Stimulated activated CD4-positive, alpha-beta T cell treated with anti-CD3 and anti-CD28 coated beads, Interleukin-4, amount 100 ng/mL, for 4 hours (primary cell): ENCODE data around the gene GPR26.
"Not testable (repeated sequence)": the region's sequence is repeated elsewhere in the genome, so short reads cannot be mapped to it uniquely, and the experiment has no call there.

Experiments
- DNase-seq, 2 experiments: peaks; one replicate each; pipeline ENCODE4 v3.0.0-alpha.2; 2020

GPR26 gene

DNA sequence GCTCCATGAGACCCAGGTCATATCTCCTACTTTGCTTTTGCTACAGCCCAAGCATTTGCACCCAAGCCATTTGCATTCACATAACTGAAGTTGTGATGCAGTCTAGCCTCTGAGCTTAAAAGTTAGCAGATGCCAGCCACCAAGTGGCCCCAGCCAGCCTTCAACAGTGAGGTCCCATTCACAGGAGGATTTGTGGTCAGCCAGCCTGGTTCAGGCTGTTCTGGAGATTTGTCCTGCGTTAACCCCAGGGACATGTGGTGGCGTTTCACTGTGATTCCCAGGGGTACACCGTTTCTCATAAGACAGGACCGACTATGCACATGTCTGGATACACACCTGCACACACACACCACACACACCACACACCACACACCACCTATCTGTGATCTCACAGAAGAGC lies 51.2 kb downstream of the GPR26 start:
- no peak for DNase-seq

DNA sequence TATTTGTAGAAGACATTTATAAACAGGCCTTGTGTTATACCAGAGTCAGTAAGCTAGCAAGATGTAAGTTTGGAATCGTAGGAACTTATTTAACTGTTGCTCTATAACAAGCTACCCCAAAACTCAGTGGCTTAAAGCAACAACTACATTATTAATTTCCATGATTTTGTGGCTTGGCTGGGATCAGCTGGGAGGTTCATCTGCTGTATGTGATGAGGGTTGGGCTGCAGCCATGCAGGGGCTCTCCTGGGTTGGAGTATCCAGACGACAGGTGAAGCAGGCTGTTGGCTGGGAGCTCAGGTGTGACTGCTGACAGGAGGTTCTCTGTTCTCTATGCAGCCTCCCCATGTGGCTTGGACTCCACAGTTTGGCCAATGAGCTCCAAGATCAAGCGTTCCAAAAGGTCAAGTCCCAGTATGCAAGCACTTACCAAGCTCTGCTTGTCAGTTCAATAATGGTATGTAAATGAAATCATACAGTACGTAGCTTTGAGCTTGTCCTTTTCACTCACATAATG lies 52.4 kb downstream of the GPR26 start:
- no peak for DNase-seq

DNA sequence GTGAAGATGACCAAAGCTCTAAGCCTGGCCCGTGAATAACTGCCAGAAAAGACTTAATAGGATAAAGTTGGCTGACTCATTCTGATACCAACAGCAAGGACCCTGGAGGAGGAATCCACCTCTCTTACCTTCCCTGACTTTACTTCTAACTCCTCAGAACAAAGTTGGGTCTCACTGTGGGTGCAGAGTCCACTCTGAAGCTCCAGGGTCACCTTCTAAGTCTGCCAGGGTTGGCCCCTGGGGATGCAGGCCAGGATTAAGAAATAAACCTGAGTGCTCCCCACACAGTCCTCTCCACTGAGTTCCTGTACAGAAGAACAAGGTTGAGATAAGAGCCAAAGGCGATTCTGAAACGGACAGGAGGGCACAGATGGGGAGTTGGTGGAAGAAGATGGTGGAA lies 54.4 kb downstream of the GPR26 start:
- no peak for DNase-seq

DNA sequence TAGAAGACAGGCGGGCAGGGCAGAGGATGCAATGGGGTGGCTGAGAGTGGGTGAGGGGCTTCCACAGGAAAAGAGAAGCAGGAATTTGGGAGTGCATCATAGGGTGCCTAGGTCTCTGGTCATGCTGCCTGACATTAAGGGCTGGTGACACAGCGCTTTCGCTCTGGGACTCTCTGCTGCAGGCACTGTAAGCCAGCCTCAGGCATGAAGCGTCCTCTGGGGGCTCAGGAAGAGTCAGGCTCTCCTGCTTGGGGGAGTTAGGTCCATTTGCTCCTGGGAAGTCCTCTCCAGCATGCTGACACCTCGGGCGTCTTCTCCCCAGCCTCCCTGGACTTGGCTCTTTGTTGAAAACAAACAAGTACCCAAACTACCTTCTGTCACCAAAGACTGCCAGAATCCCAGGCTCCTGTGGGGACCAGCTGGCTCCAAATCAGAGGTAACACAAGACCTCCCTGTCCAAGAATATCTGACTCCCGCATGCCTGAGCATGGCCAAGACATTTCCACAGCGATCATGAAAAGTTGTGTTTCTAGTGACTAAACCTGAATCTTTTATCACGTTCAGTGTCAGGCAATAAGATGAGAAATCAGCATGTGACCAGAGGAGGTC lies 55.4 kb downstream of the GPR26 start:
- no peak for DNase-seq

DNA sequence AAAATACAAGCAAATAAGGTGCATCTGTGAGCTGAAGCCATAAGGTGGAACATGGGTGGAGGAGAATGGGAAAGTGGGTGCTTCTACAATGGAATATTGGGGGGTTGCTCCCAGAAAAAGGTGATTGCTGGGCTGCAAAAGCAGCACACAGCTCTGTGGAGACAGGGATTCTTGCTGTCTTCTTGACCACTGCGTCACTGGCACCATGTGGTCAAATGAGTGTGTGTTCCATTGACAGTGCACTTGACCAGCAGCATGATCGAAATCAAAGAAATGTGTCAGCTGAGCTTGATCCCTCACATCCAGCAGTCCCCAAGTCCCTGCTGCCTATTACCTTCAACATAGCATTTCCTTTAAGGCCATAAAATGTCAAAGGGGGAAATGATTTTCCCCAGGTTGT lies 56.2 kb downstream of the GPR26 start:
- DNase-seq: no peak

DNA sequence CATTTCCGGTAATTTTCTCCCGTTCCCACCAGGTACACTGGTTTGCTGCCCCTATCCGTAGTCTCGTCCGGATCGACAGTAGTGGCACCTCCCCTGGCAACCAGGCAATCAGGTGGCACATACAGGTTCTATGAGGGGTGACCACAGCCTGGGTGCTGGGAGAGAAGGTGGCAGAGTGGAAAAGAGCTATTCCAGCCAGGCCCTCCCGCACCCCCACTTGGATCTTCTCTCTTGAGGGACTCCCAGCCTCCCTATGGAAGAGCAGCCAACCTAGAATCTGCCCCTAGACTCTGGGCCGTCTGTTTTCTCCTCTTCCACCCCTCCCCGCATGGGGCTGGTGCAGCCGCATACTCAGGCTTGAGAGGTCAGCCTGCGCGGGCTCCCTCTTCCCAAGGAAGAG lies 58.6 kb downstream of the GPR26 start:
- no peak for DNase-seq

DNA sequence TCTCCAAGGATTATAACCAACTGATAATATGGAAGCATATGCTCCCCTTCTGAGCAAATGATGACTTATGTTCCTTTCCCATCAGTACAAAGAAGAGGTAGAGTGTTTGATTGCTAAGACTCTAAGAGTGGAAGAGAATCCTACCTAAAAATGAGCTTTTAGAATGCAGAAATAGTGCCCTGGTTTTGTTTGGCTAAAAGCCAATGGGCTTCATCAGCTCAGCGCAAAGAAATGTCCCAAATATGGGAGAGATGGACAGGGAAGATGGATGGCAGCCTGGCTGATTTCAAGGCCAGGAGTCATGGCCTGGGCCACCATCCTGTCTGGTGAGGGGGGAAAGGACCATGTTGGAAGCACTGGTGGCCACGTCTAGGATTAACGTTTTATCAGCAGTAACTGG lies 60.2 kb downstream of the GPR26 start:
- DNase-seq: no peak

DNA sequence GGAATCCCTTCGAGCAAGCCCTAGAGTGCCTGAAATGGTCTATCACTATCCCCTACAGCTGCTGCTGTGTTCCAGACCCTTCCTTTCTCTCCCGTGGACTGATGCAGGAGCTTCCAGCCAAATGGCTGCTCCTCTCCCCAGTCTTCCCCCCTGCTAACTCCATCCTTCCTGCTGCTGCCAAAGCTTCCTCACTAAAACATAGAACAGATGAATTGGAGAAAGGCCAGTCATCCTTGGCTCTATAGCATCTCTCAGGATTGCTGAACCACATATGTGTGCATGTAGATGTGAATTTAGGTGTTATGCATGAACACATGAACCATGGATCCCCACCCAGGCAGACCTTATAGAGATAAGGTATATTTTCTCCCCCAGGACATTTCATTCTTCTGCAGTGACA lies 60.7 kb downstream of the GPR26 start:
- no peak for DNase-seq

DNA sequence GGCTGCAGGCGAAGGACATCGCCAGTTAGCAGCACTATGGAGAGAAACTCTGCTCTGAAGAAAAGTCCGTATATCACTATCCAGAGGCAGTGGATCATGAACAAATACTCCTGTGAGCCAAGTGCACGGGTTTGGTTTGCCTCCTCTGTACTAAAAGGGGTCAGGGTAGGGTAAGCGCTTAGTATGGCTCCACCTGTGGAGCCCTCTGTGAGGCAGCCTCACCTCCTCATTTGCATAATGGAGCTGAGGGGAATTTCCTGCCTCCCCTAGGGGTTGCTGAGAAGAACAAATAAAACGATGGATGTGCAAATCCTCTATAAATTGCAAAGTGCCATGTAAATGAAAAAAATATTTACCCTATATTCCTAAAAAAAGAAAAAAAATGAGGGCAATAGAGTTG lies 63.4 kb downstream of the GPR26 start:
- no peak for DNase-seq

DNA sequence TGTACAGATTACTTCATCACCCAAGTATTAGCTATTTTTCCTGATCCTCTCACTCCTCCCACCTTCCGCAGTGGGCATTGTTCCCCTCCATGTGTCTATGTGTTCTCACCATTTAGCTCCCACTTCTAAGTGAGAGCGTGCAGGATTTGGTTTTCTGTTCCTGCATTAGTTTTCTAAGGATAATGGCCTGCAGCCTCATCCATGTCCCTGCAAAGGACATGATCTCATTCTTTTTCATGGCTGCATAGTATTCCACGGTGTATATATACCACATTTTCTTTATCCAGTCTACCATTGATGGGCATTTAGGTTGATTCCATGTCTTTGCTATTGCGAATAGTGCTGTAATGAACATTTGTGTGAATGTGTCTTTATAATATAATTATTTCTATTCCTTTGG lies 70.8 kb downstream of the GPR26 start:
- not testable (repeated sequence) for DNase-seq

DNA sequence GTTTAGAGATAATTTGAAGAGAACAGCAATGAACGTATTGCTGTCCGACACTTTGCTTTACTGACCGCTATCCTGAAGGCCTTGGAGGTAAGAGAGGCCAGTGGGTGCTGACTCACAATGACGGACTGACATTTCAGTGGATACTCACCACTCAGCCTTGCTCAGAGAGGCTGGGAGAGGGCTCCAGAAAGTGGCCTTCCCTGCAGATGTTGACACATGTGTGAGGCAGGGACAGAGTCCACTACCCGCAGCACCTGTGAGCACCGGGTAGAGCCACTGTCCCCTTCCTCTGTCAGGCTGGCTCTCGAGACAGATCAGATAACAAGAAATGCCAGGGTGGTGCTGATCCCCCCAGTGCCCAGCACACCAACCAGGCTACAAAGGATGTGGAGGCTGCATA lies 75.0 kb downstream of the GPR26 start:
- no peak for DNase-seq

DNA sequence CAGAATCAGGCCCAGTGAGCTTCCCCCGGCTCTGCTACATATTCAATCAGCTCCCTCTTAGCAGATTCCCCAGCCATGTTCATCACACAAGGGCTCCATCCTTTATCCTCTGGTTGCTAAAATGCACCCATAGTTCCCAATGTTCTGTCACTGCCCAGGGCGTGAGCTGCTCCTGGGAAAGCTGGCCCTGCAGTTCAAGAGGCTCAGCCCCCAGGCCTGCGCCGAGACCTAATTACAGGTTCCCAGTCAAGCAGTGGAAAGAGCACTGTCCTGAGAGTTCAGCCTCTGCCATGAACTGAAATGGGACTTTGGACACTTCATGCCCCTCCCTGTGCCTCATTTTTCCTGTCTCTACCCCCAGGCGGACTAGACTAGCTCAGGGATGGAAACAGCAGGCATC lies 75.6 kb downstream of the GPR26 start:
- DNase-seq: no peak

DNA sequence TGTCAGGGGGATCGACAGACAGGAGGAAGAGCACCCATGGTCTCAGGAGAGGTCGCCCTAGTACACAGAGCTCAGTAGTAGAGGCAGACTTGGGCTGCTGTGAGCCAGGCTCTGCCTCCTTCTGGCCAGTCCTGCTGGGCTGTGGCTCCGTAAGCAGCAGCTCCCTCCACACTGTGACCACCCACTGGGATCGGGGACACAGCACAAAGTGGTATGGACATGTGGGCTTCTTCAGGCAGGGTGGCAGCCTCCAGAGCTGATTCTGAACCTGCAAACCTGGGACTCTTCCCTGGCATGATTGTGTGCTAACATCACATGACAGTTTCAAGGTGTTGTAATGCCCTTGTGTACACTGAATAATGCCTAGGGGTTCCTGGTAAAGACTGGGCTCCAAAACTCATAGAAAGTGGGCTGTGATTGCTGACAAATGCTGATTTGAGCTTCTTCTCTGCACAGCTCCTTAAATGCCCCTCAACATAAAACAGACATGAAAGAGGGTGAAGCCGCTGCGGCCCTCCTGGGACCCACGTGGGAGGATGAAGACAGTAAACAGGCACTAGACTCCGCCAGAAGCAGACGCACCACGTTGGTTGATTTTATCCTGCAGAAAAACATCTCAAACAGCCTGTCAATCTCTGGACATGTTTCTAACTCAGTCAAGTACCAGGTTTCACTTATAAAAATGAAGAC lies 76.7 kb downstream of the GPR26 start:
- no peak for DNase-seq

DNA sequence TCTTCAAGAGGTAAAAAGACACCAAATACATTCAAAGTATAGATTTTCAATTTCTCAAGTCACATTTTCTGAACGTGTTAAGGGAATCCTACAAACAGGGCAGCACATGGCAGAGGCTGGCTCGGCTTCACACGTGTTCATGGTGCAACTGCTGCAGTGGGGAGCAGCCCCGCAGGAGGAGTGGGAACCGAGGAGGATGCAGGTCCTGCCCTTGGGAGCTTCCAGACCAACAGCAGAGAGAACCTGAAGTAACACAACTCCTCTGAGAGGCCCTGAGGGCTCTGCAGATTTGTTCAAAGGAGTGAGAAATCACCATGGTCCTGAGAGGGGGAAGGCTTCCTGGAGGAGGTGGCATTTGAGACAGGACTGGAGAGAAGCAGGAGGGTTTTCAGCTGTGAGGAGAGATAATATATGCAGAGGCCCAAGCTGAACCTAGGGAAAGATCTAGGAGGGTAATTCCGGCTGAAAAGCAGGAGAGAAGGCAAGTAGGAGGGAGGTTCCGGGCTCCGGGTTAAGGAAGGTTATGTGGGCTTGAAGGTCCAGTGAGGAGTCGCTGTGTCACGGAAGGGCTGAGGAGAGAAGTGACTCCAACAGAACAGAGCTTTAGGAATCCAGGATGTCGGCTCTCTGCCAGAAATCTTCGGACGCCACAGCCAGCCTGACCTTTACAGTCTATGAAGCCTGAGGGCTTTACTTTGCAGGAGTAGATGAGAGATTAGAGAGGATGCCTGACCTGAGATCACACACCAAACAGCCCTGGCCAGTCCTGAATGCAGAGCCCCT lies 77.5 kb downstream of the GPR26 start:
- no peak for DNase-seq

GRCh38 chr10:123744224-123744536 lies 78.0 kb downstream of the GPR26 start:
- DNase-seq: no peak
